Activated CD4-positive, alpha-beta T cell treated with anti-CD3 and anti-CD28 coated beads, Interleukin-2, amount 10 ng/mL, durations not matched to agents 24 days and 14 days (primary cell): ENCODE results near the gene TGIF1. TPM values are rescaled to one million over a fixed set of nuclear protein-coding genes. Genes with fewer than 3 reads are reported as not detected.
"Not testable (repeated sequence)": the region's sequence is repeated elsewhere in the genome, so short reads cannot be mapped to it uniquely, and the experiment has no call there.

ENCODE experiments used
- DNase-seq: peaks from one replicate; pipeline ENCODE4 v3.0.0; 2022
- H3K27ac Mint-ChIP-seq: one replicate; pipeline ENCODE4 v1.8.0; 2022; ENCODE audit warnings: mild to moderate bottlenecking, mixed read lengths
- H3K27me3 Mint-ChIP-seq: one replicate; pipeline ENCODE4 v1.8.0; 2022; ENCODE audit warnings: mixed read lengths
- H3K36me3 Mint-ChIP-seq: one replicate; pipeline ENCODE4 v1.8.0; 2022; ENCODE audit warnings: low read depth, mild to moderate bottlenecking, mixed read lengths
- H3K4me1 Mint-ChIP-seq: one replicate; pipeline ENCODE4 v1.8.0; 2021; ENCODE audit warnings: mixed read lengths
- H3K4me3 Mint-ChIP-seq: one replicate; pipeline ENCODE4 v1.8.0; 2022; ENCODE audit warnings: mild to moderate bottlenecking, moderate library complexity, mixed read lengths
- H3K9me3 Mint-ChIP-seq: one replicate; pipeline ENCODE4 v1.8.0; 2021; ENCODE audit warnings: mixed read lengths
- intact Hi-C: fragments of 100-400 bp; cut with micrococcal nuclease; formaldehyde crosslinking; loops from one replicate; pipeline ENCODE4 v1.15.1; 2023
- total RNA-seq: library from RNA; stranded (reverse); gene quantifications from 2 replicates; pipeline ENCODE4 v1.2.3, GENCODE V29; 2022

TGIF1 gene
- total RNA-seq = 44.0 and 50.7 TPM in 2 replicates

GRCh38 chr18:3450012-3450798 lies at the start of gene TGIF1:
Gene TGIF1 (plus strand): TSS chr18:3450172. CDS start chr18:3450490, 318 bp downstream.
- DNase-seq = peak; percentile 89
- peak within 1 kb of the TSS; percentile 100 for H3K27ac Mint-ChIP-seq
- intact Hi-C loops = loop anchor here (5.0 kb wide), 1 partner anchor 808 kb away; no protein-coding TSS in a partner anchor
- H3K27me3 Mint-ChIP-seq = no peaks in the 10 kb centered on the region
- H3K36me3 Mint-ChIP-seq = peaks cover 26% of the 10 kb centered on the region
- no peaks in the 10 kb centered on the region for H3K9me3 Mint-ChIP-seq
- H3K4me1 Mint-ChIP-seq = peaks cover 50% of the 10 kb centered on the region
- H3K4me3 Mint-ChIP-seq = peak within 1 kb of the TSS; percentile 96

DNA sequence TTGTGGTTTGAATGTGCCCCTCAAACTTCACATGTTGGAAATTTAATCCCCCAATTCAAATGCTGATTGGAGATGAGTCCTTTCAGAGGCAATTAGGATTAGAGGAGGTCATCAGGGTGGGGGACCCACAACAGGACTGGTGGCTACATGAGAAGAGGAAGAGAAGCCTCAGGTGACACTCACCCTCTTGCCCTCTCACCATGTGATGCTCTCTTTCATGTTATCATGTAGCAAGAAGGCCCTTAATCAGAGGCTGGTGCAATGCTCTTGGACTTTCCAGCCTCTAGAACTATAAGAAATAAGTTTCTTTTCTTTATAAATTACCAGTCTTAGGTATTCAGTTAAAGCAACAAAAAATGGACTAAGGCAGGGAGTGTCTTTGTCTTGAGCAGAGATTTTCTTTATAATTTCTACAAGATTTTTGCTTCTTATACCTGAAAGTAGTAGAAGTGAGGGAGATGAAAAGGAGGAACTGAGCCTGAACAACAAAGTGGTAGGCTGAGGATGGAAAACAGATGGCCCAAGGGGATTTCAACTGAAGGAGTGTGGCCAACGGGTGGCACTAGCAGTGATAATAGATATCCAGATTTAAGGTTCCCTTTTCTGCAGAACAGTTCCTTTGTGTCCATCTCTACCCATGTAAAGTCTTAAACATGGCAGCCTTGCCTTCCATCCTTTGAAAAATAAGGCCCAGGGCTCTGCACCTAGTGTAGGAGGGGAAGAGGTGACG lies 49.2 kb upstream of the TGIF1 start:
- intact Hi-C loops = no loop called here
- no peak overlapping the region for H3K27ac Mint-ChIP-seq
- H3K9me3 Mint-ChIP-seq = peaks cover 4% of the 10 kb centered on the region
- no peaks in the 10 kb centered on the region for H3K27me3 Mint-ChIP-seq
- DNase-seq = no peak
- no peaks in the 10 kb centered on the region for H3K36me3 Mint-ChIP-seq
- peaks cover 3% of the 10 kb centered on the region for H3K4me1 Mint-ChIP-seq
- no peak overlapping the region for H3K4me3 Mint-ChIP-seq

- Mint-ChIP-seq H3K27ac (no peak overlapping the region), H3K36me3 (no peaks in the 10 kb centered on the region), H3K27me3 (no peaks in the 10 kb centered on the region), H3K4me1 (peaks cover 7% of the 10 kb centered on the region), H3K4me3 (no peak overlapping the region), H3K9me3 (peaks cover 4% of the 10 kb centered on the region)
- intact Hi-C loops = no loop called here
- DNase-seq = no peak
These were observed 48.0 kb upstream of the TGIF1 start for GRCh38 chr18:3401669-3402620.

GRCh38 chr18:3402982-3403451 lies 47.0 kb upstream of the TGIF1 start:
- Mint-ChIP-seq H3K27ac (no peak overlapping the region), H3K4me1 (peaks cover 7% of the 10 kb centered on the region), H3K27me3 (no peaks in the 10 kb centered on the region), H3K36me3 (no peaks in the 10 kb centered on the region), H3K9me3 (peaks cover 4% of the 10 kb centered on the region), H3K4me3 (no peak overlapping the region)
- DNase-seq = peak; percentile 60
- intact Hi-C loops = no loop called here

DNA sequence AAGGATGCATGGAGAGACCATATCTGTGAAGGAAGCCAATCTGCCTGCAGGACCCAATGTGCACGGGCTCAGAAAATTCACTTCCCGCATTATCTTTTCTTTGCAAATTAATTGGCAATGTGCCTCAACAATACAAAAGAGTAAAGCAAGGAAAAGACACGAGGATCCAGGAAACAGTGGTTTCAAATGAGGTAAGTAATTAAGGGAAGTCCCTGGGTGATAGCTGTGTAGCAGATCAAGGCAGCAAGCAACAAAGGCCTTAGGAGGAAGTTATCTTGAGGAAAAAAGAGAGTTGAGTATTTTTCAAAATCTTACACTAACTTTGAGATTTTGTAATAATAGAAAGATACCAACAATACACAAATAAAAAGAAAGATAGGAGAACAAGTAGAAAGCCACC lies 44.3 kb upstream of the TGIF1 start:
- H3K27ac Mint-ChIP-seq = no peak overlapping the region
- H3K36me3 Mint-ChIP-seq = no peaks in the 10 kb centered on the region
- H3K4me1 Mint-ChIP-seq = peaks cover 7% of the 10 kb centered on the region
- DNase-seq = no peak
- no peak overlapping the region for H3K4me3 Mint-ChIP-seq
- H3K9me3 Mint-ChIP-seq = peaks cover 4% of the 10 kb centered on the region
- H3K27me3 Mint-ChIP-seq = no peaks in the 10 kb centered on the region
- intact Hi-C loops = no loop called here

DNA sequence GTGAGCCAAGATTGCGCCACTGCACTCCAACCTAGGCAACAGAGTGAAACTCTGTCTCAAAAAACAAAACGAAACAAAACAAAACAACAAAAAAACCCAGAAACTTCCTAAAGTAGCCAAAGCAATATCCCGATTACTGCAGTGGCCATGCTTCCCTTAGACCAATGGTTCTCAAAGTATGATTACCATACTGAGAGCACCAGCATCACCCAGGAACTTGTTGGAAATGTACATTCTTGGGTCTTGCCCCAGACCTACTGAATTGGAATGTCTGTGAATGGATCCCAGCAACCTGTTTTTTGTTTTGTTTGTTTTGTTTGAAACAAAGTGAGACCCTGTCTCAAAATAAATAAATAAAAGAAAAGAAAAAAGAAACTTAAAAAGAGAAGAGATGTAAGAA lies 41.9 kb upstream of the TGIF1 start:
- Mint-ChIP-seq H3K9me3 (no peaks in the 10 kb centered on the region), H3K4me3 (no peak overlapping the region), H3K27me3 (peaks cover 2% of the 10 kb centered on the region), H3K4me1 (peaks cover 9% of the 10 kb centered on the region), H3K27ac (no peak overlapping the region), H3K36me3 (no peaks in the 10 kb centered on the region)
- DNase-seq = no peak
- intact Hi-C loops = no loop called here

GRCh38 chr18:3409811-3410210 lies 40.2 kb upstream of the TGIF1 start:
- Mint-ChIP-seq H3K27me3 (peaks cover 2% of the 10 kb centered on the region), H3K36me3 (no peaks in the 10 kb centered on the region), H3K9me3 (no peaks in the 10 kb centered on the region), H3K4me1 (peaks cover 9% of the 10 kb centered on the region), H3K4me3 (no peak overlapping the region), H3K27ac (no peak overlapping the region)
- intact Hi-C loops = loop anchor here (5.0 kb wide), 1 partner anchor 37 kb away; no protein-coding TSS in a partner anchor
- DNase-seq = no peak

DNA sequence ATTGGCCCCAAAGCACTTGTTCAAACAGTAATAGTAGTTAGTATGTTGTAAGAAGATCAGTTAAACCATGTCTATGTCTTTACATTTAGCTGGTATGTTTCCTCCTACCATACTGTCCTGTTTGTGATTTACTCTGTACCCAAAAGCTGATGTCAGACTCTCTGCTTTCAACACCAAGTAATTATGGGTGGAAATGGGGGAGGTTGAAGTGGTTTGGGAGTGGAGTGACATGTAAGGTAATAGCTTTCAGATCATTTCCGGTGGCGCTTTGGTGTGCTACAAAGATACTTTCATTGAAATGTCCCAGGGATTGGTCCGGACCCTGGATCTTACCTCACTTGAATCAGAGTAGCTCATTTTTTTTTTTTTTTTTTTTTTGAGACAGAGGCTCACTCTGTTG lies 39.7 kb upstream of the TGIF1 start:
- Mint-ChIP-seq H3K27me3 (peaks cover 2% of the 10 kb centered on the region), H3K4me1 (peaks cover 9% of the 10 kb centered on the region), H3K9me3 (no peaks in the 10 kb centered on the region), H3K4me3 (no peak overlapping the region), H3K27ac (no peak overlapping the region), H3K36me3 (no peaks in the 10 kb centered on the region)
- intact Hi-C loops = loop anchor here (5.0 kb wide), 1 partner anchor 37 kb away; no protein-coding TSS in a partner anchor
- no peak for DNase-seq

- H3K36me3 Mint-ChIP-seq, DNase-seq, H3K4me3 Mint-ChIP-seq, H3K27me3 Mint-ChIP-seq, H3K4me1 Mint-ChIP-seq, H3K27ac Mint-ChIP-seq, H3K9me3 Mint-ChIP-seq: not testable (repeated sequence)
- intact Hi-C loops = loop anchor here (5.0 kb wide), 1 partner anchor 36 kb away; no protein-coding TSS in a partner anchor
These were observed 39.1 kb upstream of the TGIF1 start for GRCh38 chr18:3410876-3411275.

DNA sequence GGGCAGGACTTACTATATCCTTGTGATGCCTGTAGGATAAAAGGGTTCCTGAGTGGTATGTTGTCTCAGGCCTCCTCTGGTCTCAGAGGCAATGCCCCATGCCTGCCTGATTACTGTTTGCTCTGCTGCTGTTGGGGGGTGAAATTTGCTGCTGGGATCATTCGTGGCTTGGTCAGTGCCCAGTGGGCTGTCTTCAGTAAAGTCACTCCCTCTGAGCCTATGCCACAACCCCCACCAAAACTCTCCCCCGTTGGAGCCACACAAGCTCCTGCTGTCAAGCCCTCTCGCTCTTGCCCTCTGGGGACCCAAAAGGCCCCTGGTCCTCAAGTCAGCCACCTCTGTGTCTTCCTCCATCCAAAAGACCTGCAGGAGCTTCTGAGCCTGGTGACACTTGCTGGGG lies 38.6 kb upstream of the TGIF1 start:
- Mint-ChIP-seq H3K27ac (no peak overlapping the region), H3K27me3 (peaks cover 2% of the 10 kb centered on the region), H3K9me3 (no peaks in the 10 kb centered on the region)

GRCh38 chr18:3411854-3412268 lies 38.1 kb upstream of the TGIF1 start:
- intact Hi-C loops = loop anchor here (5.0 kb wide), 1 partner anchor 35 kb away; no protein-coding TSS in a partner anchor
- Mint-ChIP-seq H3K4me1 (peaks cover 4% of the 10 kb centered on the region), H3K36me3 (no peaks in the 10 kb centered on the region), H3K9me3 (no peaks in the 10 kb centered on the region), H3K27ac (peak overlapping the region; percentile 53), H3K4me3 (peak overlapping the region; percentile 66), H3K27me3 (peaks cover 2% of the 10 kb centered on the region)
- peak; percentile 75 for DNase-seq

More for the DNA sequence above, 38.6 kb upstream of the TGIF1 start:
- intact Hi-C loops = loop anchor here (5.0 kb wide), 1 partner anchor 36 kb away; no protein-coding TSS in a partner anchor
- no peak for DNase-seq
- Mint-ChIP-seq H3K4me3 (no peak overlapping the region), H3K36me3 (no peaks in the 10 kb centered on the region), H3K4me1 (peaks cover 4% of the 10 kb centered on the region)

DNA sequence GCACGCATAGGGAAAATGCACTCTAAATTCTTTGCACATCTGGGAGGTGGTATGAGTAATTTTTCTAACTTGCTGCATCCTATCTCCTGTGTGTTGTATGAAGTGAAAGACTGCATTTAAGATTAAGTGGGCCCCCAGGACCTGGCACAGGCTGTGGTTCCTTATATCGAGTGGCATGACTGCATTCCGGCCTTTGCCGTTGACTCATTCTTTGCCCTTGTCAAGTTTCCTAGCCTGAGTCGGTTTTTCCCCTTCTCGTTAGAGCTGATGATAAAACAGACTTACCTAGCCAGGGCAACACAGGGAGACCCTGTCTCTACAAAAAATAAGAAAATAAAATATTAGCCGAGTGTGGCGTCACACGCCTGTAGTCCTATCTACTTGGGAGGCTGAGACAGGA lies 37.4 kb upstream of the TGIF1 start:
- H3K27ac Mint-ChIP-seq, H3K36me3 Mint-ChIP-seq, DNase-seq, H3K9me3 Mint-ChIP-seq, H3K4me1 Mint-ChIP-seq, H3K4me3 Mint-ChIP-seq, H3K27me3 Mint-ChIP-seq: not testable (repeated sequence)
- intact Hi-C loops = loop anchor here (5.0 kb wide), 1 partner anchor 35 kb away; no protein-coding TSS in a partner anchor

DNA sequence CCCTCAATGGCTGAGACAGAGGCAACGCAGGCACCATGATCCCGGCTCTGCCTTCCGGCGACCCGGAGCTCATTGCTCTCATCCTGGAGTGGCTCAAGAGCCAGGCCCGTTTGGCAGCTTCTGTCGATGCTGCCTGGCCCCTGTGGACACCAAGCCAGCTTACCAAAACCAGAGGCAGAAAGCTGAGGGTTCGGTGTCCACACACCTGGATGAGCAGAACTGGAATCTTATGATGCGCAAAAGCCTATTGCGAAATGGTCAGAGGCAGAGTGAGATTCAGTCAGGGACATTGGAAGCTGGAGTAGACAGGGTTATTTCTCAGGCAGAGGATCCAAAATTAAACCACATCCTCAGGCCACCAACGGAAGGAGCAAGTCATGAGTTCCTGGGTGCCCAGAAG lies 34.9 kb upstream of the TGIF1 start:
- DNase-seq = no peak
- intact Hi-C loops = no loop called here
- peaks cover 3% of the 10 kb centered on the region for H3K9me3 Mint-ChIP-seq
- H3K4me1 Mint-ChIP-seq = peaks cover 4% of the 10 kb centered on the region
- H3K36me3 Mint-ChIP-seq = no peaks in the 10 kb centered on the region
- H3K4me3 Mint-ChIP-seq = no peak overlapping the region
- H3K27me3 Mint-ChIP-seq = peaks cover 2% of the 10 kb centered on the region
- no peak overlapping the region for H3K27ac Mint-ChIP-seq
